Activated T-helper 9 cell treated with anti-CD3 and anti-CD28 coated beads, Interleukin-2, amount 50 U/mL, for 16 hours (primary cell): Measurements from ENCODE around the gene DHX16.
"Not testable (repeated sequence)": the region's sequence is repeated elsewhere in the genome, so short reads cannot be mapped to it uniquely, and the experiment has no call there.

Experiments used
- DNase-seq: peaks from one replicate; pipeline ENCODE4 v3.0.0-alpha.2; 2020; ENCODE audit warnings: low read depth

DHX16 gene

DNA sequence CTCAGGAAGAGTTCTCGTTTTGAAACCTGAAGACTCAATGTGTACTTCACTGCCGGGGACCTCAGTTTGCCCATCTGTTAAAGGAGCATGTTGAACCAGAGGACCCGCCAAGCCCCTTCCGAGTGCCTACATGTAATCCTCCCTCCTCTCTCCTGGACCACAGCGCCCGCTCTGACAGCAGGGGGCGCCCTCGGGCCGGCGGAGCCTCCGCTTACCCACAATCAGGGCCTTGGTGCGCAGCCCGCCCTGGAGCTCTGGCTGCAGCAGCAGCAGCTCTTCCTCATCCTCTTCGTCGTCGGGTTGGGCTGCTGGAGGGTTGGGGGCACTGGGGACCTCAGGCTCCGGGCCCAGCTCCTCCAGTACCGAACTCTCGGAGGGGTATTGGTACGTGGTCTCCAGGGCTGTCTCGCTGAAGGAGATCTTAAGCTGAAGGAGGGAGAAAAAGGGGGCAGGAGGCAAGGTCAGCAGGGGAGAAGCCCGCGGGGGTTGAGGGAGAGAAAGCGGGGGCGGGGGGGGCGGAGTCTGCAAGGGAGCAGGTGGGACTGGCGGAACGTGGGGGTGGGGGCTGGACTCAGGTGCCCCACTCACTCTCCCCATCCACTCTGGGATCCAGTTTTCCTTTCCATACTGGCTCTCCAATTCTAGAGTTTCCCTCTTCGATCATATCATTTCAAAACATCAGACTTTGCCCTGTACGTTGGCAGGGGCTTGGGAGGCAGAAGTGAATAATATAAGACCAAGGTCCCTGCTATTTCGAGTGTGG lies 6.3 kb upstream of the DHX16 start:
- DNase-seq, result peak; percentile 91

DNA sequence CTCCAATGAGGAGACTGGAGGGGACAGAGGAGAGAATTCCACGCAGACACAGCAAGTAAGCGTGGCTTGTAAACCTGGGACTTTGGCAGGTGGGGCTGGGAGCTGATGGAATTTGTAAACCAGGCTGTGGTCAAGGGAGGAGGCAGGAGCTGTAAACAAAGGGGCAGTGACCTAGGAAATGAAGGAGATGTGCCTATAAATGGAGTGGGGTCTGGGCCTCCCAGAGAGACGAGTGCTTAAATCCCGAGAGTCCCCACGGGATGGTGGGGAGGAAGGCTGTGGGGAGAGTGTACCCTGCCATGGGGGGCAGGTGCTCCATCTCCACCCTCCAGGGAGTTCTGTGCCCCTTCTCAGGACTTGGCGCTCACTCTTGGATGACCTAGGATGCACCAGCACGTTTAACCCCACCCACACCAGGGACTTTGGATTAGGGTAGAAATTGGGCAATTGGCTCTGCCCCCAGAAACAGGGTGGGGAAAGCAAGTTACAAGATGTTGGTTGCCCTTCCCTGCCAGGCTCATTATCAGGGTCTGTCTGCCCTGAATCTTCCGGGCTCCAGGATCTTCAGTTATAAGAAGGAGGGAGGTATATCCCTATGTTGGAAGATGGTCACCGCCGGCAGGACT lies 4.0 kb upstream of the DHX16 start:
- DNase-seq, result no peak

DNA sequence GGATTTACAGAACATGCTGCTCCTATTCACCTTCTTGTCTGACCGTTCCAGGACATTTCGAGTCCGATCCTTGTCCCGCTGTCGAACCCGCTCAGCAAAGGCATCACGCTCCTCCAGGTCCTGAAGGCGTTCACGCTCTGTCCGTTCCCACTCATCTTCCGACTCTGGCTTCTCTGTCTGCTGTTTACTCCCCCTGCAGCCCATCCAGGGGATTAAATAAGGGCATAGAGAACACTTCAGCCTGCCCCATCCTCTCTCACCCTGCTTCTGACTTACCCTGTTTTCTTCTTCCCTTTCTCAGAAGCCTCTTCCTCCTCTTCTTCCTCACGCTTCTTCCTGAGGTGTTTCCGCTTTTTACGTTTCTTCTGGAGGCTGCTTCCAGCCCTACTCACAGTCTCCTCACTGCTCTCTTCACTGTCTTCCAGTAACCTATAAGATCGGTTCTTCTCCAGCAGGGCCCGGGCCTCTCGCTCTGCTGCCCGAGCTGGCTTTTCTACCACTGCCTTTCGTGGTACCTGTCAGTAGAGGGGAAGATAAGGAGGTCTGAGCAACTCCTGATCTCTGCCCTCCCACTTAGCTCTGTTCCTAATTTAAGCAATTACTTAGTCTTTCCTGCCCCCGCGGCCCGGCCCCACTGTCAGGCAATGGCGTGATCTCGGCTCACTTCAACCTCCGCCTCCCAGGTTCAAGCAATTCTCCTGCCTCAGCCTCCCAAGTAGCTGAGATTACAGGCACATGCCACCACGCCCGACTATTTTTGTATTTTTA lies 1.9 kb downstream of the DHX16 start:
- DNase-seq, result no peak

DNA sequence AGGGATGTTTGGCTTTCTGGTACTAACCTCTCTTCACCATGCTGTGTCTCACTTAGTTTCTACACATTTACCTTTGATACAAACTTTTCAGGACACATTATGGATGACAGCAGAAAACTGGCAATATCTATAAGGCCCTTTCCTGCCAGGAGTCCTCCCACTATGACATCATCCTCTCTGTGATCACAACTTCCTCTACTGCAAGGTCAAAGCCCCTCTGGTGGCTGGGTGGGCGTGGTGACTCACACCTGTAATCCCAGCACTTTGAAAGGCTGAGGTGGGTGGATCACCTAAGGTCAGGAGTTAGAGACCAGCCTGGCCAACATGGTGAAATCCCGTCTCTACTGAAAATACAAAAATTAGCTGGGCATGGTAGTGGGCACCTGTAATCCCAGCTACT lies 6.5 kb downstream of the DHX16 start:
- DNase-seq, result peak; percentile 23

DNA sequence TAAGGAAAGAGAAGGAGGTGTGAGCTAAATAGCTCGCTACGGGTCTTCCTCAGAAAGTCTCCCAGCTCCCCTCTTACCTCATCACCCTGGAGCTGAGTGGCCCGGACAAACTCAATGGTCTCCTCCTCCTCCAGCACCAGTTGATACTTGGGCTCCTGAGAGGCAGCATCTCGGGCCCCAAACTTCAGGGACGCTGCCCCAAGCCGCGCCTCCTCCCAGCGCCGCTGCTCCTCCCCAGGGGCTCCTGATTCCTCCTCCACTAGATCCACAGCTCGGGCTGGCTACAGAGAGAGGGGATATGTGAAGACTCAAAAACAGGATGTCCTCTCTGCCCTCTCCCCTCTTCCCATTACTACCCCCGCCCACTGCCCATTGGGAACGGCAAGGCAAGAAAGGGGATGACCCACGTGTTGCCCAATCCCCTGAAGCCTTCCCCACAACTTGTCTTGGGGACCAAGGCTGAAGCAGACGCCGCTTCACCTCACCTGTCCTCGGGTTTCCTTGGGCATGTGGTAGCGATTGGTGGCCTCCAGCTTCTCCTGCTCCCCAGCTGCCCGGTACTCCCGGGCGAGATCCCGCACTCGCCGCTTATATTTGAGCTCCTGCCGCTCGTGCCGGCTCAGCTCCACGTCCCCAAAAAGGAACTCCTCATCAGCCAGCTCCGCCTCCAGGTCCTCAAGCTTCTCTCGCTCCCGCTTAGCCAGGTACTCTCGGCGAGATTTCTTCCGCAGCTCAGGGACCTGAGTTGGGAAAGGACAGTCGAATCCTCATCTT lies 7.6 kb downstream of the DHX16 start:
- no peak for DNase-seq

DNA sequence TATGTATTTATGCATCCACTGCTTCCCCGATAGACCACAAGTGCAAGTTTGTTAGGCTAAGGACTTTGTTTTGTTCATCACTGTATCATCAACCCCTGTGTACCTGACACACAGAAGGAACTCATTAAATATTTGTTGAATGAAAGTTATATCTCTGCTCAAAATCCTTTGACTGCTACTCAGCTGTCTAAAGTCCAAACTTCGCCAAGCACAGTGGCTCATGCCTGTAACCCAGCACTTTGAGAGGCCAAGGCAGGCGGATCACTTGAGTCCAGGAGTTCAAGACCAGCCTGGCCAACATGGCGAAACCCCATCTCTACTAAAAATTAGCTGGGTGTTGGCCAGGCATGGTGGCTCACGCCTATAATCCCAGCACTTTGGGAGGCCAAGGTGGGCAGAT lies 14.9 kb downstream of the DHX16 start:
- DNase-seq, result not testable (repeated sequence)

DNA sequence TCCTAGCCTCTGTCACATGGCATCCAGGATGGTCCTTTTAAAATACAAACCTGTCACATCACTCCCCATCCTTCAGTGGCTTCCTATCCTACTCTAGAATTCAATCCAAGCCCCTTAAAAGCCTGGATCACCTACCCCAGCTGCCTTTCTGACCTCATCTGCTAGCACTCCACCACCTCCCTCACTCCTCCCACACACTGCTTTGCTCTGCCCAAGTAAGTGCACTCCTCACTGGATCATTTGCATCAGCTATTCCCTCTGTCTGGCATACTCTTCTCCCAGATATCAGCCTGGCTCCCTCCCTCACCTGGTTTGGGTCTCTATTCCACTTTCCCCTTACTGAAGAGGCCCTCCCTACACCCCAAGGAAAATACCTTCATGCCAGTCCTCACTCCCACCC lies 15.4 kb downstream of the DHX16 start:
- no peak for DNase-seq

DNA sequence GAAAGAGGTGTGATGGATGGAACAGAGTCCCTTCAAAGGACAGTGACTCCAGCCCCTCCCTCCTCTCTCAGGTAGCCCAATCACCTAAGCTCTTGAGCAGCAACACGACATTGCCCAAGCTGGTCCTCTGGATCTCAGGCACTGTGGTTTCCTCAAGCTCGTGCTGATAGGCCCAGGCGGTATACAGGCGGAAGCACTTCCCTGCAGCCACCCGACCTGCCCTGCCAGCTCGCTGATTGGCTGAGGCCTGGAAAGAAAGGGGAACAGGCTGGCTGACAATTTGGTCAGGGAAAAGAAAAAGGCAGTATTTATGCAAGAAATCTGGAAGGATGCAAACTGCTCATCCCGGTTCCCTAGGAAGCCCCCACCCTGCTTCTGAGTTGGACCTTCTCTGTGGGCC lies 16.3 kb downstream of the DHX16 start:
- no peak for DNase-seq

DNA sequence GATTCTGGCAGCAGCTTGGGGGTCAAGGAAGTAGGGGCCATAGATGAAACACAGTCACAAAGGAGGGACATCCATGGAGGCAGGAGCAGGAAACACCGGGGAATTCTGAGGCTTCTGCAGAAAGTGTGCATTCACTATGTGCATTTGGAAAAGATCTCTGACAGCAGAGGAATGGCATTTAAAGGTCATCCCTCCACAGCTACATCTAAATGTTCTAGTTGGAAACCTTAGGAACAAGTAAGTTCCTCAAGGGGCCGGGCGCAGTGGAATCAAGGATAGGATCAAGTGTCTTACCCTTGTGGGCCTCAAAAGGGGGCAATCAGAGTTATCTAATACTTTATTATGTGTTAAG lies 17.1 kb downstream of the DHX16 start:
- no peak for DNase-seq

DNA sequence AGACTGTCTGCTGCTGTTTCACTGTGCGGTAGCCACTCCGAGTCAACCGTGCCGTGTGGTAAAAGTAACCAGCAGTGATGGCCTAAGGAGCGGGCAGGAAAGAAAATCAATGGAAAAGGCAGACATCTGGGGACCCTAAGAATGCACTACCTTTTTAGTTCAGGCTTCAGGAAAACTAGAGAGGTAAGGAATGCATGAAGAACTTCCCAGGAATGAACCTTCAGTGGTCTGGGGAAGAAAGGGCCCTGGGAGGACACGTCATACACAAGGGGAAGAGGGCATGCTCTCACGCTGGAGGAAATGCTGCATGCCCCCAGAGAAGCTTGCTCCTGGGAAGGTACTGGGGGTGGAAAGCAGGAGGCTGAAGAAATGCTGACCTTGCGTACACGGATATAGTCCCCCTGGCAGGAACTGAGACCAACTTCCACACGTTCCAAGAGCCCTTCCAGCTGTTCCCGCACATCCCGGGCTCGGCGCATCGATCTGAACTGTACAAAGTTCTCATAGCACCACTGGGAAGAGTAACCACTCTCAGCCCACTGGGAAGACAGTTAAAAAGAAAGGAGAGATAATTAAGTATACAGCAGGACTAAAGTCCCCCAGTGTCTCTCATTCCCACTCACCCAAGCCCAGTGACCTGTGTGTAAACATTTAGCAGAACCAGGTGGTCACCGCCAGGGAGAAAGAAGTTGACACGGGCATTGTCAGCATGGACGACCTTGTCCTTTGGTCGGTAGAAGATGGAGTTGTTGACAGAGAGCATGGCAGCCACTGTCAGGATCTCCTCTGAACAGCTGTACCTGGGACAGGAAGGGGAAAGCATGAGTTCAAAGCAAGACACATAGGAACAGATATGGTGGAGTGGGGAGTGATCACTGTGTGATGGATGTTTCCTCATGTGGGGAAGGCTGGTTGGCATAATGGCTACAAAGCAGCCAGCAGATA lies 17.7 kb downstream of the DHX16 start:
- no peak for DNase-seq

DNA sequence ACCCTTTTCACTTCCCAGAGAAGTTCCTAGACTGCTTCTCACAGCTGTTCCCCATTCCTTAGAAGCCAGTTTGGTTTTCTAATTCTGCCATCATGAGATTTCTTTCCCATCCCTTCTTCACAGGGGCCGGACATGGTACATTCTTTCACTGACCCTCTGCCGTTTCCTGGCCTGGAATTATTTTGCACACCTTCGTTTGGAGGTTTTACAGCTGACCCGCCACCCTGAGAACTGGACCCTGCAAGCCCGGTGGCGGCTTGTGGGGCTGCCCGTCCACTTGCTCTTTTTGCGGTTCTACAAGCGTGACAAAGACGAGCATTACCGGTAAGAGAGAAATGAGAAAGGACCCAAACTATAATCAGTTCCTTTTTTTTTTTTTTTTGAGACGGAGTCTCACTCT lies 21.7 kb downstream of the DHX16 start:
- DNase-seq, result no peak

DNA sequence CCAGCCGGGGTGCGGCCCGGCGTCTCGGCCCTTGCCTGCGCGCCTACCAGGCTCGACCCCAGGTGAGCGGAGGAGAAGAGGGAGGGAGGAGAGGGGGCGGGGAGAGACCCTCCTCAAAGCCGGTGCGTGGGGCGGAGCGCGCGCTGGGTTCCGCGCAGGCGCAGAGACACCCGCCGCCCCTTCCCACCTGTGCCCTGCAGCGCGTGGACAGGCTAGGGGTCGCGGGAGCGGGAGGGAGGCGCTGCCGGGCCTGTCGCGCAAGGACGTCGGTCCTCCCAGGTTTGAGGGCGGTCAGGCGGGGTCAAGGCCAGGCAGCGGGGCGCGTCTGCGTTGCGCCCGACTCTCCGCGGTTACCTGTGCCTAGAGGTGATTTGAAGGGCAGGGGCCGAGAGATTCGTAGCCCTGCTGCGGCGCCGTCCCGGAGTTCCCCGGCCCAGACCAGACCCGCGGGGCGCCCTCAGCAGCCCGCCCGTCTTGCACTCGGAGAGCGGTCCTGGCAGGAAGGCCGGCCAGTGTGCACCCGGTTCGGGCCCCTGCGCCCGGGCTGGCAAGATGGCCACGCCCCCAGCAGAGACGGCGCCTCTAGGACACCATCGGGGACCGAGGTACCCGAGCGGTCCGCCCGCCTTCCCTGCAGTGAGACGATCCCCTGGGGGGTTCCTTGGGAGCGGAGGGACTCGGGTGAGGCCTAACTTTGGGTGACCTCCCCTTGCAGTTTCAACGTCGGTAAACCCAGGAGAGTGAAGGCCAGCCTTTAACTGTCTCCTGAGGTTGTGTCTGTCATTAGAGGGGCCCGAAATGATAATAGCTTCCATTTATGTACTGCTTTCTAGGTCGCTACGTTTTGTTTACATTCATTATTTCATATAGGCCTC lies 25.3 kb downstream of the DHX16 start:
- peak; percentile 63 for DNase-seq

DNA sequence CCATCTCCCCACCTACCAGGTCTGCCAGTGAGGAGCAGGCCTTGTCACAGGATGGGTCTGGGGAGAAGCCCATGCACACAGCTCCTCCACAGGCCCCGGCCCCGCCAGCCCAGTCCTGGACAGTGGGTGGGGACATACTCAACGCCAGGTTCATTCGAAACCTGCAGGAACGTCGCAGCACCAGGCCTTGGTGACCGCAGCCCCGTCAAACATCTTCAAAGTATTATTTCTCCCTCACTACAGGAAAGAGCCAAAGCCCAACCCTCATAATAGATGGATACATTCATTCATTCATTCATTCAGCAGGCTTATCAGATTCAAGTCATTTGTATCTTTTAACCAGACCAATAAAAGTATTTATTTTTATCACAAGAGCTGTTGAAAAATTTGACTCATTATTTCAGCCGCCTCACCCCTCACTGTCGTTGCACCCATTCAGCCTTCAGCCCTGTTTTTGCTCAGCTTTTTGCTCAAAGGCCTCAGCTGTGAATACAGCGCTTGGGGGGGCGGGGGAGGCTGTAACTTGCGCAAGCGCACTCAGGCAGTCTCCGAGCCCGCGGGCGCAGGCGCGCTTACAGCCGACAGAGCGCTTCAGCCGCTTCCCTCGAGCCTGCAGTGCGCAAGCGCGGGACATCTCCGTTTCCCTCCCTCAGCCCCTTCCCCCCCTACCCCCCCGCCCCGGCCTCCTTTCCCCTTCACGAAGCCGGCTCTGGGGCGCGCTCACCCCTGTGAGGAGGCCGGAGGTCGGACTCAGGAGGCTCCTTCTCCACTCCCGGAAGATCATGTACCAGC lies 26.2 kb downstream of the DHX16 start, which contains the start of gene C6orf136:
C6orf136 (plus strand) TSS at position 684 of the 792 bp plus-strand sequence; CDS start at position 783, 99 bp downstream.
- DNase-seq, result peak; percentile 91

DNA sequence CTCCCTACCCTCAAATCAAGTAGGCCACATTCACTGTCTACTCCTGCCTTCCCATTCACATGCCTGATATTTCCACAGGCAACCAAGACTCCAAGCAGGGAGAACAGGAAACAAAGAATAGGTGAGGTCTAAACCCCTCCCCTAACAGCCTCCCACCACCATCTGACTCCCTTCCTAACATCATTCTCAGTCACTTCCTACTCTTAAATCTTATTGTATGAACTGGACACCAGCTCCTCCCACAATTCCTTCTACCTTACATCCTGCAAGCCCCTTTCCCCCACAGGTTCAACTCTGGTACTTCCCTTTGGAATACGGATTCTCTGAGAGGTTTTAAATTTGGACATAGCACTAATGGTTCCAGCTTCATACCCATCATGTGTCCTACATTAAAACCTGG lies 26.8 kb downstream of the DHX16 start:
- no peak for DNase-seq

DNA sequence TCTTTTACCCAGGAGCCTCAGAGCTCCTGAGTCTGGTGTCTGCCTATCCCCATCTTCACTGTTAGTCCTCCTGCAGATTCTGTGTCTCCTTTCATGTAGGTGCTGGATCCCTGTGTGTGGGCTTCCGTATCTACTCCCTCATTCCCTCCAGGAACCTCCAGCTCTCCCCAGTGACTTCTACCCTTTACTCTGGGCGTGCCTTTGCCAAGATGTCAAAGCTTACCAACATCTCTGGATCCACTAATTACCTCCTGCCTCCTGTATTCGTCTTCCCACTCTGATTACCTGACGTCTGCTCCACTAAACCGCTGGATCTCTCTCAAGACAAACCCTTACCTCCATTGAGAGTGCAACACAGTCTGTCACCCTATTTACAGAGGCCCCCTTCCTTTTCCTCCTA lies 28.0 kb downstream of the DHX16 start:
- no peak for DNase-seq

DNA sequence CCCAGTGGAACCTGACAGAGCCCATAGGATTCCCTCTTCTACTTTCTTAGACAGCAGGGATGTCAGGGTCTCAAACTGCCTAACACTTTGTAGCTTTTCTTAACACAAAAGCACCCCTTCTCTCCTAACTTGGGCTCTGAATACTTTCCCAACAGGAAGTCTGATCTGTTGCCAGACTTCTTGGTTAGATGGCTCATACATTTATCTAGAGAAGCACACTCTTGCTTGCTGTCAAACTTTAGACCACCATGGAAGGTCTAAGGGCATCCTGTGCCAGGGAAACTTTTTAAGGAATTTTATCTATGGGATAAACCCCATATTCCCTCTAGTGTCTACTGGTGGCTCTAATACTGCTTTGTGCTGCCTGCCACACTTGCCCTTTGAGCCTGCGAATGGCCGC lies 29.1 kb downstream of the DHX16 start:
- no peak for DNase-seq

DNA sequence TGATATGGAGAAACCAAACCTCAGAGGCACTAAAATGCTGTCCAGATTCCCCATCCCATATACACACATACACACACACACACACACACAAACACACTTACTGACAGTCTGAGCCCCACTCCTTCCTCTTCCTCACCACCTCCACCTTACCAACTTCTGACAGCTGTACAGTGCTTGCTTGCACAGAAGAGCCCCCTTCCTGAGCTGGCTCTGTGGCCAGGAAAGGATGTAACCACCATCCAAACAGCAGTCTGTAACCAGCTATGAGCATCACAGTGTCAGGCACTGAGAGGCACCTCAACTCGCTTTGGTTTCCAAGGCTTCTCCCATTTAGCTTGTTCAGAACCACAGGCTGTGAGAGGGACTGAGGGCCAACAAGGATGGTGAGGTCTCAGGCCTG lies 31.8 kb downstream of the DHX16 start:
- DNase-seq, result no peak

DNA sequence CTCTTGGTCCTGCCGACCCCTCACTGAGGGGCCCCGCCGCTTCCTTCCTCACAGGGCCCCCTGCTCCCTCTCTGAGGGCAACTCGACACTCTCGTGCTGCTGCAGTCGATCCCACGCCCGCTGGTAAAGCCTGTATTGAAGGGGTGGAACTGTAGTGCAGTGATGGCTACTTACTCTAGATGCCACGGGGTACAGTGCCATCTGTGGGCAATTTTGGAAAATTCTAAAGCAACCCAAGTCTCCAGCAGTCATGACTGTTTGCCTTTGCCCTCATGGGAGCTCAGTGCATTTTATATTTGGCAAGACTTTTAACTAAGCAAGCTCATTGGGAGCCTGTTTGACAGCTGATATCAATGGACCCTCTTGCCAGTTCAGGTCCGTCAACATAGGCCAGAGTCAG lies 32.3 kb downstream of the DHX16 start:
- no peak for DNase-seq

DNA sequence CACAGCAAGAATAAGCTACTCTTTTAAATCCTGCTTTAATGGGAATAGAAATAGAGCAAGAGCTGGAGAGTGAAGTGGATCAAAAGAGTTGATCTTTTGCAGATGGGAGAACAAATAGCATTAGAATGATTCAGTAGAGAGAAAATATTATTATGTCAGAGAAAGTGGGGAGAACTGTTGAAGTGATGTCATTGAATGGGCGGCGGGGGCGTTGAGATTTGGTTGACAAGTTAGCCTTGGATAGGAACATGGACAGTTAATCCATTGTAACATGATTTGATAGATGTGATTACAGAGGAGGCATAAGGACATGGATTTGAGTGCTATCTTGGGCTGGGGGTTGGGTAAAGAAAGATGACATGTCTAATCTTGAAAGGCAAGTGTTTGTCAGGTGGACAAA lies 37.0 kb downstream of the DHX16 start:
- DNase-seq, result no peak
